ENCODE measurements around the gene MACC1.

GRCh38 chr7:20144801-20145200 is 72.4 kb downstream of the MACC1 start:
- TF ChIP-seq POLR2AphosphoS5 (IDR thresholded peaks at IDR 0.05; ENCODE audit: control insufficient read depth, insufficient read depth, low read depth, low read length) (no peak), MAFK (IDR thresholded peaks at IDR 0.05; ENCODE audit: low read length) (no peak), EP300 (IDR thresholded peaks at IDR 0.05; ENCODE audit: low read length) (no peak), ZNF3 (CRISPR knock-in tag; IDR thresholded peaks at IDR 0.05) (no peak), FOXK1 (CRISPR knock-in tag; IDR thresholded peaks at IDR 0.05; ENCODE audit: borderline replicate concordance) (no peak), HDAC2 (IDR thresholded peaks at IDR 0.05) (no peak), ZNF274 (IDR thresholded peaks at IDR 0.05; ENCODE audit: borderline replicate concordance, low read depth, low read length) (no peak), PRMT5 (CRISPR knock-in tag; IDR thresholded peaks at IDR 0.05) (no peak), ZKSCAN8 (CRISPR knock-in tag; IDR thresholded peaks at IDR 0.05) (no peak), KDM1A (IDR thresholded peaks at IDR 0.05) (no peak), SETDB1 (IDR thresholded peaks at IDR 0.05; ENCODE audit: low read length) (no peak), NR3C1 (CRISPR knock-in tag; IDR thresholded peaks at IDR 0.05) (no peak), CREB1 (IDR thresholded peaks at IDR 0.05) (no peak), CREB1 (CRISPR knock-in tag; IDR thresholded peaks at IDR 0.05) (no peak)
- TF ChIP-seq, protein P1, sequence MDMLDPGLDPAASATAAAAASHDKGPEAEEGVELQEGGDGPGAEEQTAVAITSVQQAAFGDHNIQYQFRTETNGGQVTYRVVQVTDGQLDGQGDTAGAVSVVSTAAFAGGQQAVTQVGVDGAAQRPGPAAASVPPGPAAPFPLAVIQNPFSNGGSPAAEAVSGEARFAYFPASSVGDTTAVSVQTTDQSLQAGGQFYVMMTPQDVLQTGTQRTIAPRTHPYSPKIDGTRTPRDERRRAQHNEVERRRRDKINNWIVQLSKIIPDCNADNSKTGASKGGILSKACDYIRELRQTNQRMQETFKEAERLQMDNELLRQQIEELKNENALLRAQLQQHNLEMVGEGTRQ (CRISPR knock-in tag; IDR thresholded peaks at IDR 0.05) = no peak
